ENCODE data around the gene NRL. TPM values are rescaled to one million over a fixed set of nuclear protein-coding genes. Genes with fewer than 3 reads are reported as not detected.

Gene NRL
- total RNA-seq, 1 experiment from 2014 or later, result 1.4 TPM

DNA sequence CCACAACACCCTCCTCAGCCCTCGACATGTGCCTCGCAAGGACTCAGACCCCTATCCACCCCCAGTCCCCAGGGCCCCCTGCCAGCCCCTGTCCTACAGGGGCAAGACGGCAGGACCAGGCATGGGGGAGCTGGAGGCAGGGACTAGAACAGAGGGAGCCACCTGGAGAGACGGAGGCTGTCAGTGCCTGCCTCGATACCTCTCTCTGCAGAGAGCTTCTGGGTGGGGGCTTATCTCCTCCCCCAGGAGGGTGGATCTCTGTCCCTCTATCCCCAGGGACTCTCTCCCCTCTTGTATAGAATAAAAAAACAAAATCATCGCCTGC, 45.4 kb downstream of the NRL start:
- no peak for ATAC-seq
- no TSS peak for BruUV-seq (replicated peaks)
- no peak for DNase-seq (ENCODE audit: low read depth, low spot score)
- TF ChIP-seq, protein P1, sequence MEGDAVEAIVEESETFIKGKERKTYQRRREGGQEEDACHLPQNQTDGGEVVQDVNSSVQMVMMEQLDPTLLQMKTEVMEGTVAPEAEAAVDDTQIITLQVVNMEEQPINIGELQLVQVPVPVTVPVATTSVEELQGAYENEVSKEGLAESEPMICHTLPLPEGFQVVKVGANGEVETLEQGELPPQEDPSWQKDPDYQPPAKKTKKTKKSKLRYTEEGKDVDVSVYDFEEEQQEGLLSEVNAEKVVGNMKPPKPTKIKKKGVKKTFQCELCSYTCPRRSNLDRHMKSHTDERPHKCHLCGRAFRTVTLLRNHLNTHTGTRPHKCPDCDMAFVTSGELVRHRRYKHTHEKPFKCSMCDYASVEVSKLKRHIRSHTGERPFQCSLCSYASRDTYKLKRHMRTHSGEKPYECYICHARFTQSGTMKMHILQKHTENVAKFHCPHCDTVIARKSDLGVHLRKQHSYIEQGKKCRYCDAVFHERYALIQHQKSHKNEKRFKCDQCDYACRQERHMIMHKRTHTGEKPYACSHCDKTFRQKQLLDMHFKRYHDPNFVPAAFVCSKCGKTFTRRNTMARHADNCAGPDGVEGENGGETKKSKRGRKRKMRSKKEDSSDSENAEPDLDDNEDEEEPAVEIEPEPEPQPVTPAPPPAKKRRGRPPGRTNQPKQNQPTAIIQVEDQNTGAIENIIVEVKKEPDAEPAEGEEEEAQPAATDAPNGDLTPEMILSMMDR (IDR thresholded peaks at IDR 0.05), result no peak
- TF ChIP-seq, protein P2, sequence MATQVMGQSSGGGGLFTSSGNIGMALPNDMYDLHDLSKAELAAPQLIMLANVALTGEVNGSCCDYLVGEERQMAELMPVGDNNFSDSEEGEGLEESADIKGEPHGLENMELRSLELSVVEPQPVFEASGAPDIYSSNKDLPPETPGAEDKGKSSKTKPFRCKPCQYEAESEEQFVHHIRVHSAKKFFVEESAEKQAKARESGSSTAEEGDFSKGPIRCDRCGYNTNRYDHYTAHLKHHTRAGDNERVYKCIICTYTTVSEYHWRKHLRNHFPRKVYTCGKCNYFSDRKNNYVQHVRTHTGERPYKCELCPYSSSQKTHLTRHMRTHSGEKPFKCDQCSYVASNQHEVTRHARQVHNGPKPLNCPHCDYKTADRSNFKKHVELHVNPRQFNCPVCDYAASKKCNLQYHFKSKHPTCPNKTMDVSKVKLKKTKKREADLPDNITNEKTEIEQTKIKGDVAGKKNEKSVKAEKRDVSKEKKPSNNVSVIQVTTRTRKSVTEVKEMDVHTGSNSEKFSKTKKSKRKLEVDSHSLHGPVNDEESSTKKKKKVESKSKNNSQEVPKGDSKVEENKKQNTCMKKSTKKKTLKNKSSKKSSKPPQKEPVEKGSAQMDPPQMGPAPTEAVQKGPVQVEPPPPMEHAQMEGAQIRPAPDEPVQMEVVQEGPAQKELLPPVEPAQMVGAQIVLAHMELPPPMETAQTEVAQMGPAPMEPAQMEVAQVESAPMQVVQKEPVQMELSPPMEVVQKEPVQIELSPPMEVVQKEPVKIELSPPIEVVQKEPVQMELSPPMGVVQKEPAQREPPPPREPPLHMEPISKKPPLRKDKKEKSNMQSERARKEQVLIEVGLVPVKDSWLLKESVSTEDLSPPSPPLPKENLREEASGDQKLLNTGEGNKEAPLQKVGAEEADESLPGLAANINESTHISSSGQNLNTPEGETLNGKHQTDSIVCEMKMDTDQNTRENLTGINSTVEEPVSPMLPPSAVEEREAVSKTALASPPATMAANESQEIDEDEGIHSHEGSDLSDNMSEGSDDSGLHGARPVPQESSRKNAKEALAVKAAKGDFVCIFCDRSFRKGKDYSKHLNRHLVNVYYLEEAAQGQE (IDR thresholded peaks at IDR 0.05; ENCODE audit: insufficient read depth in 1 of 2, low read depth in 2 of 2, low read length in 1 of 2), result no peak
- TF ChIP-seq SIN3A (IDR thresholded peaks at IDR 0.05; ENCODE audit: borderline replicate concordance, insufficient read depth, low read depth, low read length) (no peak), TCF7L2 (IDR thresholded peaks at IDR 0.05; ENCODE audit: low read depth, low read length) (no peak), POLR2AphosphoS5 (IDR thresholded peaks at IDR 0.05; ENCODE audit: low read depth, low read length) (no peak)
- no peaks in the 10 kb centered on the region for H3K9me3 ChIP-seq (ENCODE audit: control insufficient read depth, insufficient read depth, low read depth, low read length)
- in situ Hi-C loops (cut with HindIII; ENCODE audit: low pct_unique_long_range_greater_than_20kb, low sequenced_read_pairs) (no loop called here), intact Hi-C loops (cut with micrococcal nuclease; ENCODE audit: unreplicated experiment) (no loop called here)
- H3K4me1 ChIP-seq (ENCODE audit: control insufficient read depth, insufficient read depth, low read length), result no peaks in the 10 kb centered on the region
- H3K4me3 ChIP-seq (ENCODE audit: low read depth in 2 of 2, low read length in 2 of 2), result no peak overlapping the region
- no peaks in the 10 kb centered on the region for H3K27me3 ChIP-seq (ENCODE audit: control insufficient read depth, insufficient read depth, low read length)
- CTCF ChIA-PET, result no interaction called here
- no peaks in the 10 kb centered on the region for H3K36me3 ChIP-seq (ENCODE audit: control insufficient read depth, insufficient read depth, low read length)
- no peak overlapping the region for H3K27ac ChIP-seq (ENCODE audit: low read length)
- POLR2A ChIA-PET, result no interaction called here

DNA sequence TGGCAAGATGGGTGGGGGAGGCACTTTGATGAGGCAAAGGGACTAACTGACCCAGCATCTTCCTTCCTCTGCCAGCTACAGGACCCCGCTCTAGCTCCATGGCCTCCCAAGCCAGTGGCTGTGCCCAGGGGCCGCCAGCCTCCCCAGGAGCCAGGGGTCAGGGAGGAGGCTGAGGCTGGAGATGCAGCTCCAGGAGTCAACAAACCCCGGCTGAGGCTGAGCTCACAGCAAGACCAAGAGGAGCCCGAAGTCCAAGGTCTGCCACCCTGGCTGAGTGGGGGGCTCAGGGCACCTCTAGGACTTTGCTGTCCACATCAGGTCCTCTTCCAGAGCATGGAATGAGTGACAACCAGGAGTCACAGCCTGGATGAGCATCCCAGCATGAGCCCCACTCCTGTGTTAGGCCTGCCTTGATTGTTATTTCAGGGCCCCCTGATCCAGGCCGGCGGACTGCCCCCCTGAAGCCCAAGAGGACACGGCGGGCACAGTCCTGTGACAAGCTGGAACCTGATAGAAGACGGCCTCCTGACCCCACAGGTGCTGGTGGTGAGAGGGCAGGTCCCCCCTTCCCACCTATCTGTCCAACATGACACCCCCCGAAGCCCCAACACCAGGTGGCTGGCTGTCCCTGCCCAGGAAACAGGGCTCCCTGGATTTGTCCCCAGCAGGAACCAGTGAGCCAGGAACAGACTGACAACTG, 45.9 kb downstream of the NRL start:
- Histone ChIP-seq H3K27me3 (ENCODE audit: control insufficient read depth, insufficient read depth, low read length) (no peaks in the 10 kb centered on the region), H3K9me3 (ENCODE audit: control insufficient read depth, insufficient read depth, low read depth, low read length) (no peaks in the 10 kb centered on the region), H3K4me1 (ENCODE audit: control insufficient read depth, insufficient read depth, low read length) (no peaks in the 10 kb centered on the region), H3K4me3 (ENCODE audit: low read depth in 2 of 2, low read length in 2 of 2) (no peak overlapping the region), H3K36me3 (ENCODE audit: control insufficient read depth, insufficient read depth, low read length) (no peaks in the 10 kb centered on the region), H3K27ac (ENCODE audit: low read length) (no peak overlapping the region)
- BruUV-seq (replicated peaks), result no TSS peak
- in situ Hi-C loops (cut with HindIII; ENCODE audit: low pct_unique_long_range_greater_than_20kb, low sequenced_read_pairs), result no loop called here
- intact Hi-C loops (cut with micrococcal nuclease; ENCODE audit: unreplicated experiment), result no loop called here
- no peak for ATAC-seq
- POLR2A ChIA-PET, result no interaction called here
- TF ChIP-seq, protein P1 (IDR thresholded peaks at IDR 0.05), result no peak
- TF ChIP-seq POLR2AphosphoS5 (IDR thresholded peaks at IDR 0.05; ENCODE audit: low read depth, low read length) (no peak), SIN3A (IDR thresholded peaks at IDR 0.05; ENCODE audit: borderline replicate concordance, insufficient read depth, low read depth, low read length) (no peak), TCF7L2 (IDR thresholded peaks at IDR 0.05; ENCODE audit: low read depth, low read length) (no peak)
- TF ChIP-seq, protein P2 (IDR thresholded peaks at IDR 0.05; ENCODE audit: insufficient read depth in 1 of 2, low read depth in 2 of 2, low read length in 1 of 2), result no peak
- DNase-seq (ENCODE audit: low read depth, low spot score), result no peak
- CTCF ChIA-PET, result interaction anchor here (1.0 kb wide), 1 partner anchor 239 kb away, joined by 3 read pairs; the partner anchor contains the start of gene CIDEB
